HEK293T (cell line): ENCODE data around the gene TSEN54.

Experiments
- ELF4 ChIP-seq: fragments of 450-650 bp; IDR thresholded peaks from 2 replicates; pipeline ENCODE4 v1.6.1; 2017; ENCODE audit warnings: antibody characterized with exemption
- FOXA1 ChIP-seq: fragments of 450-650 bp; IDR thresholded peaks from 2 replicates; pipeline ENCODE4 v1.6.1; 2016; ENCODE audit warnings: mild to moderate bottlenecking
- FOXK2 ChIP-seq: fragments of 450-650 bp; IDR thresholded peaks from 2 replicates; pipeline ENCODE4 v1.6.1; 2016; ENCODE audit warnings: mild to moderate bottlenecking
- FOXM1 ChIP-seq: fragments of 450-650 bp; IDR thresholded peaks from 2 replicates; pipeline ENCODE4 v1.6.1; 2017; ENCODE audit warnings: mild to moderate bottlenecking, borderline replicate concordance
- L3MBTL2 ChIP-seq: fragments of 450-650 bp; conservative IDR thresholded peaks from 2 replicates; pipeline ENCODE4 v1.6.1; 2016; ENCODE audit warnings: mild to moderate bottlenecking
- LEF1 ChIP-seq: fragments of 450-650 bp; IDR thresholded peaks from 2 replicates; pipeline ENCODE4 v1.6.1; 2017; ENCODE audit warnings: mild to moderate bottlenecking, borderline replicate concordance
- NFRKB ChIP-seq: fragments of 450-650 bp; IDR thresholded peaks from 2 replicates; pipeline ENCODE4 v1.6.1; 2016; ENCODE audit warnings: mild to moderate bottlenecking, moderate library complexity
- PKNOX1 ChIP-seq: fragments of 450-650 bp; IDR thresholded peaks from 2 replicates; pipeline ENCODE4 v1.6.1; 2016
- SUZ12 ChIP-seq: fragments of 450-650 bp; IDR thresholded peaks from 2 replicates; pipeline ENCODE4 v1.6.1; 2016; ENCODE audit warnings: mild to moderate bottlenecking
- TARDBP ChIP-seq: fragments of 450-650 bp; IDR thresholded peaks from 2 replicates; pipeline ENCODE4 v1.6.1; 2016

DNA sequence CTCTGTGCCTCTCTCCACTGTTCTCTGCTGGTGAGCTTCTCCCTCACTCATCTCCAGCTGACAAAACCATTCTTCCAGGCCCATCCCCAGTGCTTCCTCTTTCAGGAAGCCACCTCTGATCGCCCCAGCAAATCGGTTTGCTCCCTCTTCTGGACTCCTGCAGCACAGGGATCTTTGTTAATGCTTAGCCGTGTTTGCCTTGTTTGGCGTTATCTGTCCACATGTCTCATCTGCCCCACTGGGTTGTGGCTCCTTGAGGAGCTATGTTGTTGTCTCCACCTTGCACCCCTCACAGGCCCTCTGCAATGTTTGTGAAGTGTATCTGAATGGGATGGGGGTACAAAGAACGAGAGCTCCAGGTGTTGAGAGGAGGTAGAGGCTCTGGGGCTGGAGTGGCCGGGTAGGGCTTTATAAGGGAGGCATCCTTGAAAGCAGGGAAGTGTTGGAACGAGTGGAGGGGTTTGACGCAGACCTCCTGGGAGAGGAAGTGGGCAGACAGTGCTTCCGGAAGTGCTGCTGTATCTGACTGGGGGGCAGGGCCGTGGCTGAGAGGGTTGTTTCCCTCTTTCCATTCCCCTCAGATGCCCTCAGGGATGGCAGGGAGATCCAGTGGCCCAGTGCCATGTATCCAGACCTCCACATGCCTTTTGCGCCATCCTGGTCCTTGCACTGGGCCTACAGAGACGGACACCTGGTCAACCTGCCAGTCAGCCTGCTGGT, 28.8 kb upstream of the TSEN54 start:
- TF ChIP-seq FOXK2 (no peak), ELF4 (no peak), PKNOX1 (no peak), LEF1 (no peak), FOXA1 (no peak), TARDBP (no peak), L3MBTL2 (no peak), FOXM1 (no peak), NFRKB (no peak), SUZ12 (no peak)
